Peyer's patch (tissue), 4 donors: Measurements from ENCODE around the gene PAX8.

Source experiments
- POLR2A ChIP-seq, 2 donors: fragments of 450-650 bp; IDR thresholded peaks; one replicate each; pipeline ENCODE4 v1.5.1; 2017; ENCODE audit warnings: antibody characterized with exemption in 2 of 2, mild to moderate bottlenecking in 2 of 2, moderate library complexity in 2 of 2
- TF ChIP-seq, protein P1 (sequence below), 6 experiments: fragments of 450-650 bp in 4 of 6; fragments of 200-600 bp in 2 of 6; sonication (generic) in 1 of 6; IDR thresholded peaks; one replicate each; pipeline ENCODE4 v1.5.1; 2017 to 2019; ENCODE audit warnings: antibody characterized with exemption in 6 of 6, mild to moderate bottlenecking in 3 of 6, moderate library complexity in 1 of 6

- TF ChIP-seq, protein P1, sequence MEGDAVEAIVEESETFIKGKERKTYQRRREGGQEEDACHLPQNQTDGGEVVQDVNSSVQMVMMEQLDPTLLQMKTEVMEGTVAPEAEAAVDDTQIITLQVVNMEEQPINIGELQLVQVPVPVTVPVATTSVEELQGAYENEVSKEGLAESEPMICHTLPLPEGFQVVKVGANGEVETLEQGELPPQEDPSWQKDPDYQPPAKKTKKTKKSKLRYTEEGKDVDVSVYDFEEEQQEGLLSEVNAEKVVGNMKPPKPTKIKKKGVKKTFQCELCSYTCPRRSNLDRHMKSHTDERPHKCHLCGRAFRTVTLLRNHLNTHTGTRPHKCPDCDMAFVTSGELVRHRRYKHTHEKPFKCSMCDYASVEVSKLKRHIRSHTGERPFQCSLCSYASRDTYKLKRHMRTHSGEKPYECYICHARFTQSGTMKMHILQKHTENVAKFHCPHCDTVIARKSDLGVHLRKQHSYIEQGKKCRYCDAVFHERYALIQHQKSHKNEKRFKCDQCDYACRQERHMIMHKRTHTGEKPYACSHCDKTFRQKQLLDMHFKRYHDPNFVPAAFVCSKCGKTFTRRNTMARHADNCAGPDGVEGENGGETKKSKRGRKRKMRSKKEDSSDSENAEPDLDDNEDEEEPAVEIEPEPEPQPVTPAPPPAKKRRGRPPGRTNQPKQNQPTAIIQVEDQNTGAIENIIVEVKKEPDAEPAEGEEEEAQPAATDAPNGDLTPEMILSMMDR (IDR thresholded peaks at IDR 0.05) = no peak
- TF ChIP-seq POLR2A (IDR thresholded peaks at IDR 0.05) = no peak
These were observed 109.7 kb downstream of the PAX8 start for GRCh38 chr2:113169002-113169530.
